SK-N-SH treated with all-trans-retinoic acid at 6 μM for 48 hours (cell line): ENCODE measurements around the gene HIVEP3.

ENCODE experiments used
- PATZ1 ChIP-seq: fragments of 250-450 bp; sonication (Bioruptor Pico); IDR thresholded peaks from 2 replicates; pipeline ENCODE4 v1.8.0; 2020; ENCODE audit warnings: mild to moderate bottlenecking, moderate library complexity, borderline replicate concordance
- POU6F1 ChIP-seq: fragments of 250-450 bp; sonication (Bioruptor Pico); IDR thresholded peaks from 2 replicates; pipeline ENCODE4 v1.8.0; 2021; ENCODE audit warnings: low read depth, mild to moderate bottlenecking, moderate library complexity, borderline replicate concordance
- PPARA ChIP-seq: fragments of 250-450 bp; sonication (Bioruptor Pico); IDR thresholded peaks from 2 replicates; pipeline ENCODE4 v1.5.0; 2020; ENCODE audit warnings: mild to moderate bottlenecking, borderline replicate concordance
- RARB ChIP-seq: fragments of 250-450 bp; sonication (Bioruptor Pico); IDR thresholded peaks from 2 replicates; pipeline ENCODE4 v1.8.0; 2021; ENCODE audit warnings: mild to moderate bottlenecking, moderate library complexity
- SNAI2 ChIP-seq: fragments of 250-450 bp; sonication (Bioruptor Pico); IDR thresholded peaks from 2 replicates; pipeline ENCODE4 v1.5.0; 2020; ENCODE audit warnings: mild to moderate bottlenecking, moderate library complexity
- TCF4 ChIP-seq: fragments of 250-450 bp; sonication (Bioruptor Pico); IDR thresholded peaks from 2 replicates; pipeline ENCODE4 v1.8.0; 2021; ENCODE audit warnings: mild to moderate bottlenecking, moderate library complexity, borderline replicate concordance
- ZFP3 ChIP-seq: fragments of 250-450 bp; sonication (Bioruptor Pico); IDR thresholded peaks from 2 replicates; pipeline ENCODE4 v1.5.0; 2020; ENCODE audit warnings: mild to moderate bottlenecking, moderate library complexity
- ZNF8 ChIP-seq: fragments of 450-650 bp; formaldehyde crosslinking; IDR thresholded peaks from 2 replicates; pipeline ENCODE4 v1.5.0; 2020; ENCODE audit warnings: mild to moderate bottlenecking, moderate library complexity

GRCh38 chr1:41518471-41518870 lies 400.3 kb downstream of the HIVEP3 start:
- TF ChIP-seq TCF4 (CRISPR knock-in tag) (no peak), ZFP3 (CRISPR knock-in tag) (no peak), POU6F1 (CRISPR knock-in tag) (no peak), RARB (CRISPR knock-in tag) (no peak), PATZ1 (CRISPR knock-in tag) (no peak), PPARA (CRISPR knock-in tag) (no peak), ZNF8 (CRISPR knock-in tag) (no peak), SNAI2 (CRISPR knock-in tag) (no peak)
